ENCODE results near the gene CXCL1. TPM values are rescaled to one million over a fixed set of nuclear protein-coding genes. Genes with fewer than 3 reads are reported as not detected.

CXCL1 gene
- 104 and 131 TPM in 2 replicates for total RNA-seq

DNA sequence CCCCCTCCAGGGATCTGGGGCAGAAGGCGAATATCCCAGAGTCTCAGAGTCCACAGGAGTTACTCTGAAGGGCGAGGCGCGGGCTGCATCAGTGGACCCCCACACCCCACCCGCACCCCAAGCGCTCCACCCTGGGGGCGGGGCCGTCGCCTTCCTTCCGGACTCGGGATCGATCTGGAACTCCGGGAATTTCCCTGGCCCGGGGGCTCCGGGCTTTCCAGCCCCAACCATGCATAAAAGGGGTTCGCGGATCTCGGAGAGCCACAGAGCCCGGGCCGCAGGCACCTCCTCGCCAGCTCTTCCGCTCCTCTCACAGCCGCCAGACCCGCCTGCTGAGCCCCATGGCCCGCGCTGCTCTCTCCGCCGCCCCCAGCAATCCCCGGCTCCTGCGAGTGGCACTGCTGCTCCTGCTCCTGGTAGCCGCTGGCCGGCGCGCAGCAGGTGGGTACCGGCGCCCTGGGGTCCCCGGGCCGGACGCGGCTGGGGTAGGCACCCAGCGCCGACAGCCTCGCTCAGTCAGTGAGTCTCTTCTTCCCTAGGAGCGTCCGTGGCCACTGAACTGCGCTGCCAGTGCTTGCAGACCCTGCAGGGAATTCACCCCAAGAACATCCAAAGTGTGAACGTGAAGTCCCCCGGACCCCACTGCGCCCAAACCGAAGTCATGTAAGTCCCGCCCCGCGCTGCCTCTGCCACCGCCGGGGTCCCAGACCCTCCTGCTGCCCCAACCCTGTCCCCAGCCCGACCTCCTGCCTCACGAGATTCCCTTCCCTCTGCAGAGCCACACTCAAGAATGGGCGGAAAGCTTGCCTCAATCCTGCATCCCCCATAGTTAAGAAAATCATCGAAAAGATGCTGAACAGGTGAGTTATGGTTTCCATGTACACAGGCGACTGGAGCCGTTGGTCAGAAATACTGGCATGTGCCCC, at the start of gene CXCL1:
CXCL1 (plus strand) TSS at position 264 of the 926 bp plus-strand sequence; CDS start at position 342, 78 bp downstream.

DNA sequence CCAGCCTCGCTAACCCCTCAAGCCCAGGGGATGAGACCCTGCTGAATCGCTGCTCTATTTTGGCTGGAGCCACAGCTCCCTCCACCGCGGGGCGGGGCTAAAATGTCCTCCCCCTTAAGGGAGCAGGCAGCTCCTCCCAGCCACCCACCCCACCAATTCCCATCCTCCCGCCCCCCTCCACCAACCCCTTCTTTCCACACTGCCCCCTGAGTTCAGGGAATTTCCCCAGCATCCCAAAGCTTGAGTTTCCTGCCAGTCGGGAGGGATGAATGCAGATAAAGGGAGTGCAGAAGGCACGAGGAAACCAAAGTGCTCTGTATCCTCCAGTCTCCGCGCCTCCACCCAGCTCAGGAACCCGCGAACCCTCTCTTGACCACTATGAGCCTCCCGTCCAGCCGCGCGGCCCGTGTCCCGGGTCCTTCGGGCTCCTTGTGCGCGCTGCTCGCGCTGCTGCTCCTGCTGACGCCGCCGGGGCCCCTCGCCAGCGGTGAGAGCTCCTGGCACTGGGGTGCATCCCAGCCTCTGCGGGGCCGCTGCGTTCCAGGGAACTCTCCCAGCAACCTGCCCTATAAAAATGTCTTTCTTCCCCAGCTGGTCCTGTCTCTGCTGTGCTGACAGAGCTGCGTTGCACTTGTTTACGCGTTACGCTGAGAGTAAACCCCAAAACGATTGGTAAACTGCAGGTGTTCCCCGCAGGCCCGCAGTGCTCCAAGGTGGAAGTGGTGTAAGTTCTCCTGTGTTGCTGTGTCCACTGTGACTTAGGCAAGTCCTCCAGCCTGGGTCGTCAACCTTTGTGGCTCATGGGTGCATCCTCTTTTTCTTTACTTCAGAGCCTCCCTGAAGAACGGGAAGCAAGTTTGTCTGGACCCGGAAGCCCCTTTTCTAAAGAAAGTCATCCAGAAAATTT, 32.6 kb upstream of the CXCL1 start, which contains the start of gene CXCL6:
CXCL6 (plus strand) TSS at position 306 of the 907 bp plus-strand sequence; CDS start at position 379, 73 bp downstream.

GRCh38 chr4:73853246-73853704, 15.9 kb upstream of the CXCL1 start, which contains the start of gene PF4V1:
TSS of gene PF4V1 (plus strand) at chr4:73853296. CDS start at chr4:73853363, 67 bp downstream.

Other genes starting within 250 kb of the CXCL1 start
- 7.4 and 7.5 TPM in 2 replicates for gene RASSF6, start 249.0 kb upstream of the CXCL1 start, total RNA-seq
- 11.3 and 15.8 TPM in 2 replicates for gene CXCL8, start 128.8 kb upstream of the CXCL1 start, total RNA-seq
- 0.08 and 0.65 TPM in 2 replicates for gene CXCL6, start 32.7 kb upstream of the CXCL1 start, total RNA-seq
- gene PF4V1, start 16.1 kb upstream of the CXCL1 start, total RNA-seq = not detected in 2 replicates
- gene PF4, start 112.6 kb downstream of the CXCL1 start, total RNA-seq = not detected in 2 replicates
- gene PPBP, start 118.8 kb downstream of the CXCL1 start, total RNA-seq = 0.49 TPM in 1 of 2 replicates, not detected in the other
- 20.4 and 48.7 TPM in 2 replicates for gene CXCL5, start 129.3 kb downstream of the CXCL1 start, total RNA-seq
- gene CXCL3, start 169.3 kb downstream of the CXCL1 start, total RNA-seq = 42.0 and 156 TPM in 2 replicates
- gene CXCL2, start 229.8 kb downstream of the CXCL1 start, total RNA-seq = 23.7 and 44.9 TPM in 2 replicates